ENCODE measurements around the gene TRIM29. TPM values are rescaled to one million over a fixed set of nuclear protein-coding genes. Genes with fewer than 3 reads are reported as not detected.
"Not testable (repeated sequence)": the region's sequence is repeated elsewhere in the genome, so short reads cannot be mapped to it uniquely, and the experiment has no call there.

TRIM29 gene
- polyA plus RNA-seq, 1 donor = 1.8 TPM

DNA sequence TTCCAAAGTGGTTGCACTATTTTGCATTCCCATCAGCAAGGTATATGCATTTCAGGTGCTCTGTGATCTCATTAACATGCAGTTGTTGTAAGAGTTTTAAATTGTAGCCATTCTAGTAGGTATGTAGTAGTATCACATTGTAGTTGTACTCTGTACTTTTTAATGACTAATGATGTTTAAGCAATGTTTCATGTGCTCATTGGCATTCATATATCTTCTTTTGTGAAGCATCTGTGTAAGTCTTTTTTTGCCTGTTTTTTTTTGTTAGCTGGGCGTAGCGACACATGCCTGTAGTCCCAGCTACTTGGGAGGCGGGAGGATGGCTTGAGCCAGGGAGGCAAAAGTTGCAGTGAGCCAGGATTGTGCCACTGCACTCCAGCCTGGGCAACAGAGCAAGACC lies 11.3 kb upstream of the TRIM29 start:
- Histone ChIP-seq H3K27ac (ENCODE audit: low read length) (no peak overlapping the region), H3K36me3 (ENCODE audit: control insufficient read depth, insufficient read depth, low read length) (no peaks in the 10 kb centered on the region), H3K9me3 (ENCODE audit: control insufficient read depth, low read depth, low read length) (no peaks in the 10 kb centered on the region), H3K4me3 (ENCODE audit: low read length) (no peak overlapping the region), H3K4me1 (ENCODE audit: control insufficient read depth, insufficient read depth, low read length) (no peaks in the 10 kb centered on the region), H3K27me3 (ENCODE audit: control insufficient read depth, insufficient read depth, low read length) (peaks cover 33% of the 10 kb centered on the region)
- no peak for DNase-seq
- WGBS (ENCODE audit: insufficient coverage, low lambda C conversion rate) = no CpG with 5 or more reads among the region's 3 CpGs

DNA sequence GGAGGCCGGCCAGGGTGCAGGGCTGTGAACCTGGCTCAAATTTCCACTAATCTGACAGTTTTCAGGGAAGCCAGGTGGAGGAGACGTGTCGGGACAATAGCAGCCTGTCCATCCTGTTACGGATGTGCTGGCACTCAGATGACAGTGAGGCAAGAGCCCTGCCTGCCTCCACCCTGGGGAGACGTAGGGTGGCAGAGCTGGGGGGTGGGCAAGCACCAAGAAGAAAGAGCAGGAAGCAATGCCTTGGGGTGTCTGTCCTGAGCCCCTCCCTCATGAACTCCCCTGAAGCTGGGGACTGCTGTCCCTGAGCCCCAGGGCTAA lies 10.0 kb upstream of the TRIM29 start:
- no peaks in the 10 kb centered on the region for H3K9me3 ChIP-seq (ENCODE audit: control insufficient read depth, low read depth, low read length)
- no peak overlapping the region for H3K4me3 ChIP-seq (ENCODE audit: low read length)
- H3K27me3 ChIP-seq (ENCODE audit: control insufficient read depth, insufficient read depth, low read length) = peaks cover 38% of the 10 kb centered on the region
- no peak overlapping the region for H3K27ac ChIP-seq (ENCODE audit: low read length)
- no peaks in the 10 kb centered on the region for H3K36me3 ChIP-seq (ENCODE audit: control insufficient read depth, insufficient read depth, low read length)
- no peak for DNase-seq
- WGBS (ENCODE audit: insufficient coverage, low lambda C conversion rate) = 83% methylated on average over 1 of the region's 5 CpGs
- no peaks in the 10 kb centered on the region for H3K4me1 ChIP-seq (ENCODE audit: control insufficient read depth, insufficient read depth, low read length)

DNA sequence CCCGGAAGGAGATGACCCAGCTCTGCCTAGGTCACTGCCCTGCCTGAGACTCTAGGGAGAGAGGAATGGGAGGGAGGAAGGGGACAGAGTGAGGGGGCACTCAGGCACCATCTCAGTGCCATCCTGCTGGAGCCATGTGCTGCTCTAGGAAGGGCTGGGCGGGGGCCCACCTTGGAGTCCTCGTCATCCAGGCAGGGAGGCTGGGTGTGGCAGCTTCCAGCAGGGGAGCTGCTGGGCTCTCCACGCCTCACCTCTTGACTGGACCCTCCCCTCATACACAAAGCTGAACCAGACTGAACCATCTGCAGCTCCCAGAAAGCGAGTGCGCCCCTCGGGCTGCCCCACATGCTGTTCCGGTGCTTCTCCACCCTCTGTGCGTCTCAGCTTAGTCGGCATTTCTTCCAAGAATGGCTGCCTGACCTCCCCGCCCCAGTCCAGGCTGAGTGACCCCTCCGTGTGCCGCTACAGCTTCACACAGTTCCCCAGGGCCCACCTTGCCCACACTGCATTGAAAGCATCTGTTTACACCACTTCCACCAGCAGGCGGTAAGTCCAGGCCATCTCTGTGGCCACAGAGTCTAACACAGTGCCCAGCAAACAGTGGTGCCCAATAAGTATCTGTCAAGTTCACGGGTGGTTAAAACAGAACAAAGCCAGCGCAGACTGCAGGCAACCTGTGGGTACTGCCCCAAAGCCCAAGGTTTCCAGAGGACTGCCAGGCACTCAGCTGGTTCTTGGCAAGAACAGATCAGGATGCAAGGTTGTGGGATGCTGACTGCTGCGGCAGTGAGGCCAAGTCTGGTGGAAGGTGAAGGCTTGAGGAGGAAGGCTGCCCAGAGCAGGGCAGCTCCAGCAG lies 9.4 kb upstream of the TRIM29 start:
- Histone ChIP-seq H3K27me3 (ENCODE audit: control insufficient read depth, insufficient read depth, low read length) (peaks cover 38% of the 10 kb centered on the region), H3K9me3 (ENCODE audit: control insufficient read depth, low read depth, low read length) (no peaks in the 10 kb centered on the region), H3K36me3 (ENCODE audit: control insufficient read depth, insufficient read depth, low read length) (no peaks in the 10 kb centered on the region), H3K4me1 (ENCODE audit: control insufficient read depth, insufficient read depth, low read length) (no peaks in the 10 kb centered on the region), H3K4me3 (ENCODE audit: low read length) (no peak overlapping the region), H3K27ac (ENCODE audit: low read length) (no peak overlapping the region)
- no peak for DNase-seq
- WGBS (ENCODE audit: insufficient coverage, low lambda C conversion rate) = no CpG with 5 or more reads among the region's 17 CpGs

GRCh38 chr11:120146413-120147093 lies 8.6 kb upstream of the TRIM29 start:
- no CpG with 5 or more reads among the region's 14 CpGs for WGBS (ENCODE audit: insufficient coverage, low lambda C conversion rate)
- Histone ChIP-seq H3K27ac (ENCODE audit: low read length) (no peak overlapping the region), H3K4me3 (ENCODE audit: low read length) (no peak overlapping the region), H3K36me3 (ENCODE audit: control insufficient read depth, insufficient read depth, low read length) (no peaks in the 10 kb centered on the region), H3K4me1 (ENCODE audit: control insufficient read depth, insufficient read depth, low read length) (no peaks in the 10 kb centered on the region), H3K9me3 (ENCODE audit: control insufficient read depth, low read depth, low read length) (no peaks in the 10 kb centered on the region), H3K27me3 (ENCODE audit: control insufficient read depth, insufficient read depth, low read length) (peaks cover 38% of the 10 kb centered on the region)
- DNase-seq = no peak

- Histone ChIP-seq H3K4me1 (ENCODE audit: control insufficient read depth, insufficient read depth, low read length) (no peaks in the 10 kb centered on the region), H3K4me3 (ENCODE audit: low read length) (no peak overlapping the region), H3K27me3 (ENCODE audit: control insufficient read depth, insufficient read depth, low read length) (peaks cover 43% of the 10 kb centered on the region), H3K36me3 (ENCODE audit: control insufficient read depth, insufficient read depth, low read length) (no peaks in the 10 kb centered on the region), H3K27ac (ENCODE audit: low read length) (no peak overlapping the region), H3K9me3 (ENCODE audit: control insufficient read depth, low read depth, low read length) (no peaks in the 10 kb centered on the region)
- no CpG with 5 or more reads among the region's 8 CpGs for WGBS (ENCODE audit: insufficient coverage, low lambda C conversion rate)
- no peak for DNase-seq
Measured at GRCh38 chr11:120144501-120144900, 6.6 kb upstream of the TRIM29 start.

DNA sequence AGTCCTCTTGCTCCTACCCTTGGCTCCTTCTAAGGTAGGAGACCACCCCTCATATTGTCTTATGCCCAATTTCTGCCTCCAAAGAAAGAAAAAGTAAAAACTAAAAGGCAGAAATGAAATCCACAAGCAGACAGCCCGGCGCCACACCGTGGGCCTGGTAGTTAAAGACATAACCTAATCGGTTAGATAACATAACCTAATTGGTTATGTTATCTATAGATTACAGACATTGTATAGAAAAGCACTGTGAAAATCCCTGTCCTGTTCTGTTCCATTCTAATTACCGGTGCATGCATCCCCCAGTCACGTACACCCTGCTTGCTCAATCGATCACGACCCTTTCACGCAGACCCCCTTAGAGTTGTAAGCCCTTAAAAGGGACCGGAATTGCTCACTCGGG lies 5.6 kb upstream of the TRIM29 start:
- H3K9me3 ChIP-seq (ENCODE audit: control insufficient read depth, low read depth, low read length); H3K4me3 ChIP-seq (ENCODE audit: low read length); H3K27ac ChIP-seq (ENCODE audit: low read length); H3K36me3 ChIP-seq (ENCODE audit: control insufficient read depth, insufficient read depth, low read length); H3K4me1 ChIP-seq (ENCODE audit: control insufficient read depth, insufficient read depth, low read length); DNase-seq: not testable (repeated sequence)
- peaks cover 41% of the 10 kb centered on the region for H3K27me3 ChIP-seq (ENCODE audit: control insufficient read depth, insufficient read depth, low read length)
- 89% methylated on average over 4 of the region's 11 CpGs for WGBS (ENCODE audit: insufficient coverage, low lambda C conversion rate)

- Histone ChIP-seq H3K36me3 (ENCODE audit: control insufficient read depth, insufficient read depth, low read length) (no peaks in the 10 kb centered on the region), H3K4me1 (ENCODE audit: control insufficient read depth, insufficient read depth, low read length) (peaks cover 7% of the 10 kb centered on the region), H3K4me3 (ENCODE audit: low read length) (no peak overlapping the region), H3K27me3 (ENCODE audit: control insufficient read depth, insufficient read depth, low read length) (peaks cover 33% of the 10 kb centered on the region), H3K27ac (ENCODE audit: low read length) (no peak overlapping the region), H3K9me3 (ENCODE audit: control insufficient read depth, low read depth, low read length) (peaks cover 3% of the 10 kb centered on the region)
- WGBS (ENCODE audit: insufficient coverage, low lambda C conversion rate) = 90% methylated on average over 2 of the region's 9 CpGs
- no peak for DNase-seq
Measured at GRCh38 chr11:120142441-120143100, 4.7 kb upstream of the TRIM29 start.

DNA sequence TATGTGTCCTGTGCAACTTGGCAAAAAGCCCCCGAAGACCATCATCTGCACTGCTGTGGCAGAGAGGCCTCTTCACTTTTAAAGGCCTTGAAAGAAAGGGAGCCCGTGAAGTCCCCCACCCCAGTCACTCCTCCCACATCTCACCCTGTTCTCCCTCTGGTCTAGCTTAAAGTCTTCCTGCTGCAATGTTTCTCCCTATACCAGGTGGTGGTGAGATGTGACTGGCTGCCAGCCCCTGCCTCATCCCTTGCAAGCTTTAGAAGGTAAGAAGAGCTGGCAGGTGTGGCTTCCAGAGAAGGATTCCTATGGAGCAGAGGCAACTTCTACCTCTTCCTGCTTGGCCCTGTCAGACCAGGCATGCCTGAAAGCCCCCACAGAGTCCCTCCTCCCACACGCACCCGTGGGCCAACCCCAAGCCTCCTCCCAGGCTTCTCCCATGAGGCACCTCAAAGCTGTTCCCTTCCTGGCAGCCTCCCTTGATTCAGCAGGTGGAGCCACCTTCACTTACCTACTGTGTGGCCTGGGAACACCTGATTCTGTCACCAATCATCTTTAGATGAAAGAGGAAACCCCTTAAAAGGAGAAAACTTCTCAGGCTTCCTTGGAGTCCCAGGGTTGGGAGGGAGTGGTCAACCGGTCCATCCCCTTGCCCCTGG lies 4.0 kb upstream of the TRIM29 start:
- Histone ChIP-seq H3K4me3 (ENCODE audit: low read length) (no peak overlapping the region), H3K27me3 (ENCODE audit: control insufficient read depth, insufficient read depth, low read length) (peaks cover 26% of the 10 kb centered on the region), H3K9me3 (ENCODE audit: control insufficient read depth, low read depth, low read length) (peaks cover 3% of the 10 kb centered on the region), H3K4me1 (ENCODE audit: control insufficient read depth, insufficient read depth, low read length) (peaks cover 8% of the 10 kb centered on the region), H3K27ac (ENCODE audit: low read length) (no peak overlapping the region), H3K36me3 (ENCODE audit: control insufficient read depth, insufficient read depth, low read length) (no peaks in the 10 kb centered on the region)
- WGBS (ENCODE audit: insufficient coverage, low lambda C conversion rate) = no CpG with 5 or more reads among the region's 5 CpGs
- DNase-seq = no peak

GRCh38 chr11:120141113-120141767 lies 3.3 kb upstream of the TRIM29 start:
- H3K9me3 ChIP-seq (ENCODE audit: control insufficient read depth, low read depth, low read length) = peaks cover 3% of the 10 kb centered on the region
- H3K27me3 ChIP-seq (ENCODE audit: control insufficient read depth, insufficient read depth, low read length) = peaks cover 25% of the 10 kb centered on the region
- H3K4me3 ChIP-seq (ENCODE audit: low read length) = no peak overlapping the region
- no CpG with 5 or more reads among the region's 5 CpGs for WGBS (ENCODE audit: insufficient coverage, low lambda C conversion rate)
- H3K27ac ChIP-seq (ENCODE audit: low read length) = no peak overlapping the region
- no peak for DNase-seq
- H3K36me3 ChIP-seq (ENCODE audit: control insufficient read depth, insufficient read depth, low read length) = no peaks in the 10 kb centered on the region
- H3K4me1 ChIP-seq (ENCODE audit: control insufficient read depth, insufficient read depth, low read length) = peaks cover 8% of the 10 kb centered on the region

All from large intestine (tissue), 3 donors.